SK-N-SH (cell line): ENCODE results near the gene DNAJB12. TPM values are rescaled to one million over a fixed set of nuclear protein-coding genes. Genes with fewer than 3 reads are reported as not detected.
"Not testable (repeated sequence)": the region's sequence is repeated elsewhere in the genome, so short reads cannot be mapped to it uniquely, and the experiment has no call there.

Source experiments
- CTCF ChIA-PET: fragments of 300-600, 350-600 bp; formaldehyde crosslinking; extraction: SDS; loops from one replicate; lab custom pipeline; 2021; lab: Yijun Ruan, JAX
- POLR2A ChIA-PET: fragments of 350-600 bp; sonication (Branson Sonifier 250); formaldehyde crosslinking; extraction: SDS; loops from one replicate; lab custom pipeline; 2020; ENCODE audit warnings: antibody characterized with exemption, inconsistent platforms; lab: Yijun Ruan, JAX
- DNase-seq: peaks from one replicate; pipeline ENCODE4 v3.0.0; 2012
- H2AFZ ChIP-seq: fragments of 200-600 bp; sonication (generic); 2 replicates; pipeline ENCODE4 v1.8.1; 2016; ENCODE audit warnings: antibody characterized with exemption, mild to moderate bottlenecking, low read depth
- H3F3A ChIP-seq: fragments of 200-600 bp; sonication (generic); replicated peaks from 2 replicates; pipeline ENCODE3; 2016; ENCODE audit warnings: antibody characterized with exemption, mild to moderate bottlenecking; ENCODE audit not compliant: insufficient read depth
- H3K27ac ChIP-seq, 2 experiments: fragments of 200-500 bp in 1 of 2; fragments of 200-600 bp in 1 of 2; sonication (Bioruptor generic) in 1 of 2; sonication (generic), shearing (Covaris generic) in 1 of 2; 2 replicates each; pipeline versions ENCODE4 v1.5.1 to v1.6.1; 2014 to 2016; ENCODE audit warnings: low read depth in 2 of 2, inconsistent platforms in 1 of 2, low read length in 1 of 2, mild to moderate bottlenecking in 1 of 2, mixed read lengths in 1 of 2
- H3K27me3 ChIP-seq: fragments of 200-600 bp; sonication (generic), shearing (Covaris generic); 2 replicates; pipeline ENCODE4 v1.6.1; 2016; ENCODE audit warnings: mixed run types; ENCODE audit not compliant: insufficient read depth
- H3K36me3 ChIP-seq, 2 experiments: fragments of 200-500 bp in 1 of 2; fragments of 200-600 bp in 1 of 2; sonication (Bioruptor generic) in 1 of 2; sonication (generic) in 1 of 2; replicated peaks in 1 of 2; 2 replicates each; pipeline versions ENCODE3 to v1.5.1; 2014 to 2016; ENCODE audit warnings: low read length in 1 of 2, mild to moderate bottlenecking in 1 of 2; ENCODE audit not compliant: insufficient read depth in 2 of 2, control insufficient read depth in 1 of 2
- H3K4me1 ChIP-seq, 2 experiments: fragments of 200-500 bp in 1 of 2; fragments of 200-600 bp in 1 of 2; sonication (Bioruptor generic) in 1 of 2; sonication (generic), shearing (Covaris generic) in 1 of 2; 2 replicates each; pipeline versions ENCODE4 v1.5.1 to v1.6.1; 2014 to 2016; ENCODE audit warnings: low read depth in 1 of 2, low read length in 1 of 2, mixed run types in 1 of 2; ENCODE audit not compliant: insufficient read depth in 2 of 2, control insufficient read depth in 1 of 2
- H3K4me2 ChIP-seq: fragments of 200-600 bp; sonication (generic), shearing (Covaris generic); 2 replicates; pipeline ENCODE4 v1.6.1; 2017; ENCODE audit warnings: mixed run types
- H3K4me3 ChIP-seq, 2 experiments: fragments of 200-500 bp in 1 of 2; fragments of 200-600 bp in 1 of 2; sonication (Bioruptor generic) in 1 of 2; sonication (generic), shearing (Covaris generic) in 1 of 2; 2 replicates each; pipeline versions ENCODE4 v1.5.1 to v1.8.1; 2014 to 2016; ENCODE audit warnings: low read depth in 2 of 2, inconsistent platforms in 1 of 2, low read length in 1 of 2, mild to moderate bottlenecking in 1 of 2, mixed read lengths in 1 of 2, moderate library complexity in 1 of 2
- H3K79me2 ChIP-seq: fragments of 200-600 bp; sonication (generic); 2 replicates; pipeline ENCODE4 v1.8.1; 2017; ENCODE audit warnings: mild to moderate bottlenecking; ENCODE audit not compliant: insufficient read depth
- H3K9ac ChIP-seq: fragments of 200-600 bp; sonication (generic); 2 replicates; pipeline ENCODE4 v1.6.1; 2017; ENCODE audit warnings: mixed run types
- H3K9me2 ChIP-seq: fragments of 200-600 bp; sonication (generic); 2 replicates; pipeline ENCODE4 v1.6.1; 2017; ENCODE audit warnings: mixed run types
- H3K9me3 ChIP-seq: fragments of 200-600 bp; sonication (generic); 2 replicates; pipeline ENCODE4 v1.6.1; 2017; ENCODE audit warnings: mixed run types, mild to moderate bottlenecking, moderate library complexity
- H4K20me1 ChIP-seq: fragments of 200-600 bp; sonication (generic); 2 replicates; pipeline ENCODE4 v1.6.1; 2017; ENCODE audit warnings: mild to moderate bottlenecking, mixed run types; ENCODE audit not compliant: insufficient read depth
- ELF1 ChIP-seq: IDR thresholded peaks from 2 replicates; pipeline ENCODE4 v1.4.0; 2012
- FOXM1 ChIP-seq: IDR thresholded peaks from 2 replicates; pipeline ENCODE4 v1.4.0; 2012; ENCODE audit warnings: low read depth, mild to moderate bottlenecking
- GABPA ChIP-seq: IDR thresholded peaks from 2 replicates; pipeline ENCODE4 v1.4.0; 2012; ENCODE audit warnings: low read depth, mild to moderate bottlenecking
- GATA2 ChIP-seq: sonication (generic); formaldehyde crosslinking; IDR thresholded peaks from 2 replicates; pipeline ENCODE4 v1.5.0; 2020; ENCODE audit warnings: mild to moderate bottlenecking, missing genetic modification reagents
- NFIC ChIP-seq: IDR thresholded peaks from 2 replicates; pipeline ENCODE4 v1.4.0; 2012; ENCODE audit warnings: borderline replicate concordance
- NRF1 ChIP-seq: IDR thresholded peaks from 2 replicates; pipeline ENCODE4 v1.6.1; 2012; ENCODE audit warnings: low read depth, mild to moderate bottlenecking, low read length
- RFX5 ChIP-seq: IDR thresholded peaks from 2 replicates; pipeline ENCODE4 v1.6.1; 2012; ENCODE audit warnings: mild to moderate bottlenecking, improper control_type of control experiment, low read length
- SMC3 ChIP-seq: IDR thresholded peaks from 2 replicates; pipeline ENCODE4 v1.6.1; 2012; ENCODE audit warnings: low read depth, low read length, improper control_type of control experiment
- TAF1 ChIP-seq: IDR thresholded peaks from 2 replicates; pipeline ENCODE4 v1.6.1; 2012; ENCODE audit warnings: low read depth, mild to moderate bottlenecking, low read length, moderate library complexity, borderline replicate concordance
- TEAD4 ChIP-seq: IDR thresholded peaks from 2 replicates; pipeline ENCODE4 v1.4.0; 2012; ENCODE audit warnings: mild to moderate bottlenecking, borderline replicate concordance; ENCODE audit not compliant: insufficient read depth
- USF2 ChIP-seq: fragments of 150-350 bp; IDR thresholded peaks from 2 replicates; pipeline ENCODE4 v1.6.1; 2017; ENCODE audit warnings: antibody characterized with exemption, low read length, low read depth, borderline replicate concordance
- WGBS: methylation state at CpG from one replicate; pipeline ENCODE4 v1.1.6; 2017; ENCODE audit warnings: low lambda C conversion rate; 5-methylcytosine and 5-hydroxymethylcytosine counted together
- polyA plus RNA-seq, 3 experiments: library from polyadenylated mRNA; depleted of rRNA; stranded (reverse); fragments of >200 nt; gene quantifications; 2 replicates each; pipeline ENCODE4 v1.2.3, GENCODE V29; 2012
- TF ChIP-seq, protein P1 (sequence below): fragments of 150-350 bp; IDR thresholded peaks from 2 replicates; pipeline ENCODE4 v1.6.1; 2016; ENCODE audit warnings: mild to moderate bottlenecking, low read depth, low read length
- TF ChIP-seq, protein P2 (sequence below): IDR thresholded peaks from 2 replicates; pipeline ENCODE4 v1.4.0; 2012; ENCODE audit warnings: low read depth, borderline replicate concordance
- TF ChIP-seq, protein P3 (sequence below): IDR thresholded peaks from 2 replicates; pipeline ENCODE4 v1.4.0; 2012; ENCODE audit warnings: low read depth
- TF ChIP-seq, protein P4 (sequence below): IDR thresholded peaks from 2 replicates; pipeline ENCODE4 v1.6.1; 2012; ENCODE audit warnings: mild to moderate bottlenecking, low read depth, low read length, moderate library complexity

Gene DNAJB12
- polyA plus RNA-seq, 1 of the 3 experiments (the other 2 are of a cell fraction): 25.8 TPM

- no peak overlapping the region for H3K4me3 ChIP-seq
- ChIA-PET POLR2A (no interaction called here), CTCF (no interaction called here)
- no peak overlapping the region for H3K27ac ChIP-seq
- no peaks in the 10 kb centered on the region for H3K36me3 ChIP-seq
- H2AFZ ChIP-seq: no peak overlapping the region
- no peaks in the 10 kb centered on the region for H3K4me1 ChIP-seq
- H3K9ac ChIP-seq: no peak overlapping the region
- no peak overlapping the region for H3K4me2 ChIP-seq
- no peak for TF ChIP-seq NFIC
- no peak for TF ChIP-seq USF2
- TF ChIP-seq, protein P1, sequence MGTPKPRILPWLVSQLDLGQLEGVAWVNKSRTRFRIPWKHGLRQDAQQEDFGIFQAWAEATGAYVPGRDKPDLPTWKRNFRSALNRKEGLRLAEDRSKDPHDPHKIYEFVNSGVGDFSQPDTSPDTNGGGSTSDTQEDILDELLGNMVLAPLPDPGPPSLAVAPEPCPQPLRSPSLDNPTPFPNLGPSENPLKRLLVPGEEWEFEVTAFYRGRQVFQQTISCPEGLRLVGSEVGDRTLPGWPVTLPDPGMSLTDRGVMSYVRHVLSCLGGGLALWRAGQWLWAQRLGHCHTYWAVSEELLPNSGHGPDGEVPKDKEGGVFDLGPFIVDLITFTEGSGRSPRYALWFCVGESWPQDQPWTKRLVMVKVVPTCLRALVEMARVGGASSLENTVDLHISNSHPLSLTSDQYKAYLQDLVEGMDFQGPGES: no peak
- no peaks in the 10 kb centered on the region for H4K20me1 ChIP-seq
- H3K27me3 ChIP-seq: no peaks in the 10 kb centered on the region
- H3K9me3 ChIP-seq: no peaks in the 10 kb centered on the region
- no peaks in the 10 kb centered on the region for H3K9me2 ChIP-seq
- no peaks in the 10 kb centered on the region for H3F3A ChIP-seq
- no peaks in the 10 kb centered on the region for H3K79me2 ChIP-seq
- 91% methylated on average over 4 of the region's 4 CpGs for WGBS
- DNase-seq: no peak
Measured at GRCh38 chr10:72385724-72386123, 31.0 kb upstream of the DNAJB12 start.

GRCh38 chr10:72384982-72385381, 30.3 kb upstream of the DNAJB12 start:
- H2AFZ ChIP-seq, H3K4me3 ChIP-seq, DNase-seq, H3K36me3 ChIP-seq, H3K79me2 ChIP-seq, H3K4me1 ChIP-seq, H4K20me1 ChIP-seq, H3F3A ChIP-seq, H3K27me3 ChIP-seq, H3K9me2 ChIP-seq, H3K27ac ChIP-seq, H3K9ac ChIP-seq, H3K4me2 ChIP-seq, H3K9me3 ChIP-seq: not testable (repeated sequence)
- WGBS: 90% methylated on average over 7 of the region's 7 CpGs
- POLR2A ChIA-PET: interaction anchor here (1.4 kb wide), 1 partner anchor 9 kb away, joined by 3 read pairs; no protein-coding TSS in a partner anchor
- CTCF ChIA-PET: interaction anchor here (1.2 to 1.4 kb wide), 2 partner anchors 9 to 20 kb away, joined by 3 to 4 read pairs; no protein-coding TSS in a partner anchor

DNA sequence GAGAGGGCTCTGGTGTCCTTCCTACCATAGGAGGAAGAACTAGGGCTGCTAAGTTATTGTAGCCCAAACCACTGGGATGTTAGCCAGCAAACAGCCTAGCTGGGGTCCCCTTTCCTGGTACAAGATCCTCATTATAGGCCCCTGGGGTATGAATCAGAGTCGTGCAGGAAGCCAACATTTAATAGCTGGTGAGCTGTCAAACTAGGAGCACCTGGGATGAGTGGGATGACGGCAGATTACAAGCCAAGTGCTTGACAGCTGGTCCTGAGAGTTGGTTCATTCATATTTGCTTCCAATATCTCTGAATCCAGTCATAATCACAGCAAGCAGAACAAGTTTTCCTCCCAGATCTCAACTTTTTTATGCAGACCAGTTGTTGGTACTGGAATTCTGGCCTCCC, 25.1 kb upstream of the DNAJB12 start:
- Histone ChIP-seq H3K27me3 (no peaks in the 10 kb centered on the region), H3K27ac (no peak overlapping the region), H3K4me1 (no peaks in the 10 kb centered on the region), H3K9me2 (no peaks in the 10 kb centered on the region), H3K36me3 (no peaks in the 10 kb centered on the region), H3K79me2 (no peaks in the 10 kb centered on the region), H3K4me3 (no peak overlapping the region), H3K4me2 (no peak overlapping the region), H4K20me1 (no peaks in the 10 kb centered on the region), H3K9ac (no peak overlapping the region), H2AFZ (no peak overlapping the region), H3F3A (no peaks in the 10 kb centered on the region), H3K9me3 (no peaks in the 10 kb centered on the region)
- POLR2A ChIA-PET: no interaction called here
- WGBS: 88% methylated on average over 2 of the region's 2 CpGs
- no peak for DNase-seq
- CTCF ChIA-PET: interaction anchor here (0.6 to 2.7 kb wide), 3 partner anchors 13 to 454 kb away, joined by 3 to 8 read pairs (median 5); no protein-coding TSS in a partner anchor
- TF ChIP-seq, protein P2, sequence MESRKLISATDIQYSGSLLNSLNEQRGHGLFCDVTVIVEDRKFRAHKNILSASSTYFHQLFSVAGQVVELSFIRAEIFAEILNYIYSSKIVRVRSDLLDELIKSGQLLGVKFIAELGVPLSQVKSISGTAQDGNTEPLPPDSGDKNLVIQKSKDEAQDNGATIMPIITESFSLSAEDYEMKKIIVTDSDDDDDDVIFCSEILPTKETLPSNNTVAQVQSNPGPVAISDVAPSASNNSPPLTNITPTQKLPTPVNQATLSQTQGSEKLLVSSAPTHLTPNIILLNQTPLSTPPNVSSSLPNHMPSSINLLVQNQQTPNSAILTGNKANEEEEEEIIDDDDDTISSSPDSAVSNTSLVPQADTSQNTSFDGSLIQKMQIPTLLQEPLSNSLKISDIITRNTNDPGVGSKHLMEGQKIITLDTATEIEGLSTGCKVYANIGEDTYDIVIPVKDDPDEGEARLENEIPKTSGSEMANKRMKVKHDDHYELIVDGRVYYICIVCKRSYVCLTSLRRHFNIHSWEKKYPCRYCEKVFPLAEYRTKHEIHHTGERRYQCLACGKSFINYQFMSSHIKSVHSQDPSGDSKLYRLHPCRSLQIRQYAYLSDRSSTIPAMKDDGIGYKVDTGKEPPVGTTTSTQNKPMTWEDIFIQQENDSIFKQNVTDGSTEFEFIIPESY: no peak
- TF ChIP-seq GABPA: no peak
- no peak for TF ChIP-seq TAF1
- no peak for TF ChIP-seq NRF1
- TF ChIP-seq, protein P3, sequence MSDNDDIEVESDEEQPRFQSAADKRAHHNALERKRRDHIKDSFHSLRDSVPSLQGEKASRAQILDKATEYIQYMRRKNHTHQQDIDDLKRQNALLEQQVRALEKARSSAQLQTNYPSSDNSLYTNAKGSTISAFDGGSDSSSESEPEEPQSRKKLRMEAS: no peak
- no peak for TF ChIP-seq SMC3
- no peak for TF ChIP-seq RFX5
- TF ChIP-seq FOXM1: no peak
- no peak for TF ChIP-seq ELF1
- no peak for TF ChIP-seq TEAD4
- TF ChIP-seq GATA2: no peak
- TF ChIP-seq, protein P4, sequence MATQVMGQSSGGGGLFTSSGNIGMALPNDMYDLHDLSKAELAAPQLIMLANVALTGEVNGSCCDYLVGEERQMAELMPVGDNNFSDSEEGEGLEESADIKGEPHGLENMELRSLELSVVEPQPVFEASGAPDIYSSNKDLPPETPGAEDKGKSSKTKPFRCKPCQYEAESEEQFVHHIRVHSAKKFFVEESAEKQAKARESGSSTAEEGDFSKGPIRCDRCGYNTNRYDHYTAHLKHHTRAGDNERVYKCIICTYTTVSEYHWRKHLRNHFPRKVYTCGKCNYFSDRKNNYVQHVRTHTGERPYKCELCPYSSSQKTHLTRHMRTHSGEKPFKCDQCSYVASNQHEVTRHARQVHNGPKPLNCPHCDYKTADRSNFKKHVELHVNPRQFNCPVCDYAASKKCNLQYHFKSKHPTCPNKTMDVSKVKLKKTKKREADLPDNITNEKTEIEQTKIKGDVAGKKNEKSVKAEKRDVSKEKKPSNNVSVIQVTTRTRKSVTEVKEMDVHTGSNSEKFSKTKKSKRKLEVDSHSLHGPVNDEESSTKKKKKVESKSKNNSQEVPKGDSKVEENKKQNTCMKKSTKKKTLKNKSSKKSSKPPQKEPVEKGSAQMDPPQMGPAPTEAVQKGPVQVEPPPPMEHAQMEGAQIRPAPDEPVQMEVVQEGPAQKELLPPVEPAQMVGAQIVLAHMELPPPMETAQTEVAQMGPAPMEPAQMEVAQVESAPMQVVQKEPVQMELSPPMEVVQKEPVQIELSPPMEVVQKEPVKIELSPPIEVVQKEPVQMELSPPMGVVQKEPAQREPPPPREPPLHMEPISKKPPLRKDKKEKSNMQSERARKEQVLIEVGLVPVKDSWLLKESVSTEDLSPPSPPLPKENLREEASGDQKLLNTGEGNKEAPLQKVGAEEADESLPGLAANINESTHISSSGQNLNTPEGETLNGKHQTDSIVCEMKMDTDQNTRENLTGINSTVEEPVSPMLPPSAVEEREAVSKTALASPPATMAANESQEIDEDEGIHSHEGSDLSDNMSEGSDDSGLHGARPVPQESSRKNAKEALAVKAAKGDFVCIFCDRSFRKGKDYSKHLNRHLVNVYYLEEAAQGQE: no peak
